HEK293 (cell line): ENCODE results near the gene GPR162.
A peak's percentile ranks its signal among the peaks of the same experiment; 100 is the strongest.

Experiments used
- CTCF ChIA-PET: fragments of 350-600 bp; formaldehyde crosslinking; extraction: SDS; loops from one replicate; lab custom pipeline; 2021; ENCODE audit warnings: antibody characterized with exemption; lab: Yijun Ruan, JAX
- POLR2A ChIA-PET: fragments of 300-600 bp; formaldehyde crosslinking; extraction: SDS; loops from one replicate; lab custom pipeline; 2020; ENCODE audit warnings: antibody characterized with exemption, inconsistent platforms; lab: Yijun Ruan, JAX
- H3K27ac ChIP-seq: fragments of 200-500 bp; sonication (Bioruptor generic); 2 replicates; pipeline ENCODE4 v1.5.1; 2014; ENCODE audit warnings: low read depth, low read length, control low read depth, inconsistent platforms; ENCODE audit errors: extremely low read depth
- H3K36me3 ChIP-seq, 2 experiments: fragments of 200-500 bp in 1 of 2; sonication (Bioruptor generic) in 1 of 2; 1 replicate in 1 of 2; 2 replicates in 1 of 2; pipeline ENCODE4 v1.5.1; 2014 to 2017; ENCODE audit warnings: inconsistent platforms in 2 of 2, low read length in 2 of 2; ENCODE audit not compliant: control insufficient read depth in 2 of 2, insufficient read depth in 1 of 2
- H3K4me1 ChIP-seq: fragments of 200-500 bp; sonication (Bioruptor generic); 2 replicates; pipeline ENCODE4 v1.5.1; 2014; ENCODE audit warnings: mild to moderate bottlenecking, low read length, inconsistent platforms; ENCODE audit not compliant: control insufficient read depth, insufficient read depth
- H3K4me3 ChIP-seq: 2 replicates; pipeline ENCODE4 v1.5.1; 2011; ENCODE audit warnings: low read depth, mild to moderate bottlenecking, control low read depth, low read length, moderate library complexity
- H3K9me3 ChIP-seq: fragments of 200-500 bp; sonication (Bioruptor generic); 2 replicates; pipeline ENCODE4 v1.5.1; 2014; ENCODE audit warnings: low read depth, low read length, inconsistent platforms; ENCODE audit not compliant: control insufficient read depth, insufficient read depth
- HOXA7 ChIP-seq: sonication (generic); formaldehyde crosslinking; IDR thresholded peaks from 2 replicates; pipeline ENCODE4 v1.8.1; 2022; ENCODE audit warnings: missing genetic modification reagents, borderline replicate concordance
- KLF9 ChIP-seq: fragments of 450-650 bp; formaldehyde crosslinking; IDR thresholded peaks from 2 replicates; pipeline ENCODE4 v1.5.1; 2016; ENCODE audit warnings: missing biosample characterization, missing genetic modification characterization, low read depth
- REPIN1 ChIP-seq: fragments of 450-650 bp; formaldehyde crosslinking; IDR thresholded peaks from 2 replicates; pipeline ENCODE4 v1.5.1; 2017; ENCODE audit warnings: missing biosample characterization, missing genetic modification characterization, low read depth
- ZBTB17 ChIP-seq: fragments of 450-650 bp; formaldehyde crosslinking; IDR thresholded peaks from 2 replicates; pipeline ENCODE4 v1.5.1; 2016; ENCODE audit warnings: missing biosample characterization, missing genetic modification characterization
- ZBTB20 ChIP-seq: fragments of 450-650 bp; formaldehyde crosslinking; IDR thresholded peaks from 2 replicates; pipeline ENCODE4 v1.5.1; 2016; ENCODE audit warnings: missing biosample characterization, missing genetic modification characterization
- ZFHX2 ChIP-seq: fragments of 450-650 bp; formaldehyde crosslinking; conservative IDR thresholded peaks from 2 replicates; pipeline ENCODE4 v1.5.1; 2016; ENCODE audit warnings: missing biosample characterization, missing genetic modification characterization
- ZNF202 ChIP-seq: fragments of 450-650 bp; formaldehyde crosslinking; IDR thresholded peaks from 2 replicates; pipeline ENCODE4 v1.5.1; 2016; ENCODE audit warnings: missing biosample characterization, missing genetic modification characterization, borderline replicate concordance
- ZNF223 ChIP-seq: fragments of 450-650 bp; formaldehyde crosslinking; IDR thresholded peaks from 2 replicates; pipeline ENCODE4 v1.5.1; 2016; ENCODE audit warnings: missing biosample characterization, missing genetic modification characterization
- ZNF324 ChIP-seq: fragments of 450-650 bp; formaldehyde crosslinking; IDR thresholded peaks from 2 replicates; pipeline ENCODE4 v1.5.1; 2016; ENCODE audit warnings: missing biosample characterization, missing genetic modification characterization
- ZNF335 ChIP-seq: fragments of 450-650 bp; formaldehyde crosslinking; conservative IDR thresholded peaks from 2 replicates; pipeline ENCODE4 v1.5.1; 2016; ENCODE audit warnings: missing biosample characterization, missing genetic modification characterization
- ZNF341 ChIP-seq: fragments of 450-650 bp; formaldehyde crosslinking; IDR thresholded peaks from 2 replicates; pipeline ENCODE4; 2016; ENCODE audit warnings: low read depth, missing biosample characterization, missing genetic modification characterization
- ZNF366 ChIP-seq: fragments of 450-650 bp; formaldehyde crosslinking; conservative IDR thresholded peaks from 2 replicates; pipeline ENCODE4 v1.5.1; 2016; ENCODE audit warnings: missing biosample characterization, missing genetic modification characterization
- ZNF518A ChIP-seq: fragments of 450-650 bp; formaldehyde crosslinking; conservative IDR thresholded peaks from 2 replicates; pipeline ENCODE4 v1.5.1; 2016; ENCODE audit warnings: low read depth, missing biosample characterization, missing genetic modification characterization
- ZNF529 ChIP-seq: fragments of 450-650 bp; formaldehyde crosslinking; IDR thresholded peaks from 2 replicates; pipeline ENCODE4 v1.5.1; 2017; ENCODE audit warnings: missing genetic modification characterization, missing biosample characterization; ENCODE audit not compliant: insufficient replicate concordance
- ZNF626 ChIP-seq: fragments of 450-650 bp; sonication (Bioruptor Pico); formaldehyde crosslinking; IDR thresholded peaks from 2 replicates; pipeline ENCODE4 v1.5.1; 2018; ENCODE audit warnings: missing biosample characterization, missing genetic modification characterization, inconsistent platforms
- ZNF747 ChIP-seq: fragments of 450-650 bp; formaldehyde crosslinking; IDR thresholded peaks from 2 replicates; pipeline ENCODE4 v1.5.1; 2016; ENCODE audit warnings: missing biosample characterization, missing genetic modification characterization
- ZNF837 ChIP-seq: fragments of 450-650 bp; formaldehyde crosslinking; IDR thresholded peaks from 2 replicates; pipeline ENCODE4 v1.5.1; 2016; ENCODE audit warnings: missing biosample characterization, missing genetic modification characterization
- TF ChIP-seq, protein P1 (sequence below): fragments of 450-650 bp; formaldehyde crosslinking; IDR thresholded peaks from 2 replicates; pipeline ENCODE4 v1.5.1; 2017; ENCODE audit warnings: missing biosample characterization, missing genetic modification characterization

GPR162 gene

DNA sequence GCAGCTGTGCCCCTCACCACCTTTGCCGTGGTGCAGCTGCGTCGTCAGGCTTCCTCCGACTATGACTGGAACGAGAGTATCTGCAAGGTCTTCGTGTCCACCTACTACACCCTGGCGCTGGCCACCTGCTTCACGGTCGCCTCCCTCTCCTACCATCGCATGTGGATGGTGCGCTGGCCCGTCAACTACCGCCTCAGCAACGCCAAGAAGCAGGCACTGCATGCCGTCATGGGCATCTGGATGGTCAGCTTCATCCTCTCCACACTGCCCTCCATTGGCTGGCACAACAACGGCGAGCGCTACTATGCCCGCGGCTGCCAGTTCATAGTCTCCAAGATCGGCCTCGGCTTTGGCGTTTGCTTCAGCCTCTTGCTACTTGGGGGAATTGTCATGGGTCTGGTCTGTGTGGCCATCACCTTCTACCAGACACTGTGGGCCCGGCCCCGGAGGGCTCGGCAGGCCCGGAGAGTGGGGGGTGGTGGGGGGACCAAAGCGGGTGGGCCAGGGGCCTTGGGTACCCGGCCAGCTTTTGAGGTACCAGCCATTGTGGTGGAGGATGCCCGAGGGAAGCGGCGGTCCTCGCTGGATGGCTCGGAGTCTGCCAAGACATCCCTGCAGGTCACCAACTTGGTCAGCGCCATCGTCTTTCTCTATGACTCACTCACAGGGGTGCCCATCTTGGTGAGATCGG, 2.6 kb downstream of the GPR162 start (continued):
- TF ChIP-seq ZBTB17 (tag by site-specific recombination) (no peak), ZNF518A (tag by site-specific recombination) (no peak), ZNF202 (no peak), ZBTB20 (tag by site-specific recombination) (no peak), REPIN1 (no peak), ZNF223 (no peak), ZNF837 (tag by site-specific recombination) (no peak)

- CTCF ChIA-PET: interaction anchor here (0.5 to 8.1 kb wide), 33 partner anchors 10 to 1280 kb away, joined by 3 to 116 read pairs (median 4); partner anchors contain the start of genes CDCA3, GNB3, LAG3 and MLF2
- Histone ChIP-seq H3K36me3 (peaks cover 0 to 5% of the 10 kb centered on the region in 2 experiments; a peak in 1 of 3 replicates), H3K4me3 (no peak overlapping the region), H3K4me1 (peaks cover 6% of the 10 kb centered on the region; the same call in 1 of the 2 replicates), H3K9me3 (no peaks in the 10 kb centered on the region), H3K27ac (no peak overlapping the region)
- POLR2A ChIA-PET: interaction anchor here (0.7 kb wide), 1 partner anchor 58 kb away, joined by 3 read pairs; no protein-coding TSS in a partner anchor
- TF ChIP-seq ZNF341 (no peak), KLF9 (no peak), ZFHX2 (tag by site-specific recombination) (no peak), ZNF335 (no peak), ZNF626 (tag by site-specific recombination) (no peak), HOXA7 (CRISPR knock-in tag) (no peak), ZNF529 (no peak), ZNF747 (tag by site-specific recombination) (no peak), ZNF324 (tag by site-specific recombination) (no peak), ZNF366 (tag by site-specific recombination) (peak; percentile 31; the same call in 1 of the 2 replicates)
- TF ChIP-seq, protein P1, sequence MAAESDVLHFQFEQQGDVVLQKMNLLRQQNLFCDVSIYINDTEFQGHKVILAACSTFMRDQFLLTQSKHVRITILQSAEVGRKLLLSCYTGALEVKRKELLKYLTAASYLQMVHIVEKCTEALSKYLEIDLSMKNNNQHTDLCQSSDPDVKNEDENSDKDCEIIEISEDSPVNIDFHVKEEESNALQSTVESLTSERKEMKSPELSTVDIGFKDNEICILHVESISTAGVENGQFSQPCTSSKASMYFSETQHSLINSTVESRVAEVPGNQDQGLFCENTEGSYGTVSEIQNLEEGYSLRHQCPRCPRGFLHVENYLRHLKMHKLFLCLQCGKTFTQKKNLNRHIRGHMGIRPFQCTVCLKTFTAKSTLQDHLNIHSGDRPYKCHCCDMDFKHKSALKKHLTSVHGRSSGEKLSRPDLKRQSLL (tag by site-specific recombination): peak; percentile 99
Observed at GRCh38 chr12:6824901-6825381, 3.3 kb downstream of the GPR162 start.
